ENCODE data around the gene CACNA1E.
"Not testable (repeated sequence)": the region's sequence is repeated elsewhere in the genome, so short reads cannot be mapped to it uniquely, and the experiment has no call there.

The CACNA1E gene

GRCh38 chr1:181816608-181817007 is 333.3 kb downstream of the CACNA1E start:
- DNase-seq (ENCODE audit: low read depth) = no peak

GRCh38 chr1:181817091-181817490 is 333.8 kb downstream of the CACNA1E start:
- no peak for DNase-seq (ENCODE audit: low read depth)

- DNase-seq (ENCODE audit: low read depth) = no peak
Observed at GRCh38 chr1:181818459-181818858, 335.1 kb downstream of the CACNA1E start.

- DNase-seq (ENCODE audit: low read depth) = no peak
Observed at GRCh38 chr1:181818943-181819342, 335.6 kb downstream of the CACNA1E start.

GRCh38 chr1:181821701-181822100 is 338.4 kb downstream of the CACNA1E start:
- DNase-seq (ENCODE audit: low read depth) = no peak

- DNase-seq (ENCODE audit: low read depth) = not testable (repeated sequence)
Observed at GRCh38 chr1:181832173-181832880, 349.0 kb downstream of the CACNA1E start.

- no peak for DNase-seq (ENCODE audit: low read depth)
Observed at GRCh38 chr1:181846001-181846645, 362.8 kb downstream of the CACNA1E start.

- no peak for DNase-seq (ENCODE audit: low read depth)
Observed at GRCh38 chr1:181846681-181847080, 363.4 kb downstream of the CACNA1E start.

- no peak for DNase-seq (ENCODE audit: low read depth)
Observed at GRCh38 chr1:181849071-181849470, 365.8 kb downstream of the CACNA1E start.

GRCh38 chr1:181854212-181854611 is 370.9 kb downstream of the CACNA1E start:
- not testable (repeated sequence) for DNase-seq (ENCODE audit: low read depth)

GRCh38 chr1:181855380-181855779 is 372.1 kb downstream of the CACNA1E start:
- DNase-seq (ENCODE audit: low read depth) = no peak
